GM12891 (cell line): ENCODE data around the gene NDC80.
A peak's percentile ranks its signal among the peaks of the same experiment; 100 is the strongest.

ENCODE experiments used
- POLR2A ChIP-seq: IDR thresholded peaks from 2 replicates; pipeline ENCODE4 v1.6.1; 2011; ENCODE audit warnings: low read depth, low read length, control low read depth
- POLR2AphosphoS5 ChIP-seq: IDR thresholded peaks from 2 replicates; pipeline ENCODE4 v1.6.1; 2011; ENCODE audit warnings: low read depth, low read length, control low read depth
- SPI1 ChIP-seq: IDR thresholded peaks from 2 replicates; pipeline ENCODE4 v1.6.1; 2011; ENCODE audit warnings: low read depth, low read length, control low read depth

DNA sequence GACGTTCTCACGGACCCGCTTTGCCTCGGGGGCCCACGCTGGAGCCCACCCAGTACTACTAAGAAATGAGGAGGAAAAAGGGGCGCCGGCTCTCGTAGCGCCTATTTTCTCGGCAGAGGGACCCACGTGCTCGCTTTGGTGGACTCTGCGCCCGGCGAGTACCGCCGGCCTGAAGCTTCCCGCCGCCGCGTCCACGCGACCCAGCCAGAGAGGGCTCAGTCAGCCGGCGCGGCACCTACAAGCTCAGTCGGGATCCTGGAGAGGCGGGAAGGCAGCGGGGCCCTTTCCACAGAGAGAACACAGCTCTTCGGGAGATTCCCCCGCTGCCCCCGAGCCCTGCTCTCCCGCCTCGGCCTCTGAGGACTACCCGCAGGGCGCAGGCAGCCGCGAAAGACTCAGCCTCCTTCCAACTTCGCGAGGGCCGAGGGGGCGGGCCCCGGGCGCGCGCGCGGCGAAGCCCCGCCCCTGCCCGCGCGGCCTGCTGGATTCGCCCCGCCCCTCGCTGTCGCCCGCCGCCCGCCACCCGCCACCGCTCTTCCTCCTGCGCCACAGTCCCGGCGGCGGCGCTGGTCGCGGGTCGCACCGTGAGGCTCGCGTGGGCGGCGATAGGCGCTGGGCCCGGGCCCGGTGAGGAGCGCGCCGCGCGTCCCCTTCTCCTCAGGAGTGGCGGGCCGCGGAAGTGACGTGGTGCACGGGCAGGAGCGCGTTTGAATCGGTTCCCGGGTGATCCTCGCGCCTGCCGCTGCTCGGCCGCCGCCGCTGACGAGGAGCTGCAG lies 84.0 kb downstream of the NDC80 start, which contains the start of gene SMCHD1:
- TF ChIP-seq POLR2A (peak; percentile 77; the same call in 1 of the 2 replicates), POLR2AphosphoS5 (peak; percentile 86), SPI1 (no peak)
